Measurements from ENCODE around the gene AREG. TPM values are rescaled to one million over a fixed set of nuclear protein-coding genes. Genes with fewer than 3 reads are reported as not detected.

Gene AREG
- total and polyA plus RNA-seq, 2 of the 13 experiments (the other 11 are each of a cell fraction or from before 2014, with no cell fraction given): 6.2 to 7.1 TPM

- TF ChIP-seq GFI1 (CRISPR knock-in tag; IDR thresholded peaks at IDR 0.05; ENCODE audit: borderline replicate concordance) (peak; percentile 97), SIN3B (IDR thresholded peaks at IDR 0.05; ENCODE audit: low read length) (no peak), HMG20B (CRISPR knock-in tag; conservative IDR thresholded peaks at IDR 0.05) (peak; percentile 98), ZNF644 (CRISPR knock-in tag; IDR thresholded peaks at IDR 0.05; ENCODE audit: low read depth) (peak; percentile 31; the same call in 1 of the 2 replicates), TEF (CRISPR knock-in tag; IDR thresholded peaks at IDR 0.05) (no peak), NCOA2 (CRISPR knock-in tag; IDR thresholded peaks at IDR 0.05) (peak; percentile 69), THRA (CRISPR knock-in tag; IDR thresholded peaks at IDR 0.05; ENCODE audit: borderline replicate concordance) (no peak), XRCC5 (optimal IDR thresholded peaks at IDR 0.05; ENCODE audit: low read length) (peak; percentile 21), SRSF4 (IDR thresholded peaks at IDR 0.05; ENCODE audit: low read depth, low read length, poor library complexity, severe bottlenecking) (no peak), HNF1A (IDR thresholded peaks at IDR 0.05; ENCODE audit: low read depth) (no peak), HNF1A (CRISPR knock-in tag; IDR thresholded peaks at IDR 0.05; ENCODE audit: borderline replicate concordance) (peak; percentile 46; the same call in 1 of the 2 replicates), ZBED4 (CRISPR knock-in tag; IDR thresholded peaks at IDR 0.05; ENCODE audit: borderline replicate concordance) (no peak), ZNF225 (CRISPR knock-in tag; IDR thresholded peaks at IDR 0.05) (no peak), RFX3 (CRISPR knock-in tag; IDR thresholded peaks at IDR 0.05) (no peak), ZNF382 (CRISPR knock-in tag; IDR thresholded peaks at IDR 0.05; ENCODE audit: borderline replicate concordance) (no peak), HOXA9 (CRISPR knock-in tag; IDR thresholded peaks at IDR 0.05; ENCODE audit: borderline replicate concordance) (no peak), CREM (IDR thresholded peaks at IDR 0.05) (peak; percentile 53; the same call in 1 of the 2 replicates), CREM (CRISPR knock-in tag; IDR thresholded peaks at IDR 0.05) (no peak), ZNF232 (CRISPR knock-in tag; IDR thresholded peaks at IDR 0.05; ENCODE audit: borderline replicate concordance) (no peak), ZNF329 (CRISPR knock-in tag; IDR thresholded peaks at IDR 0.05; ENCODE audit: low read depth) (no peak)
These were observed 34.1 kb downstream of the AREG start (continued) for GRCh38 chr4:74479009-74479408.

Data from HepG2 (cell line).